Endothelial cell of umbilical vein (primary cell): ENCODE measurements around the gene HOXC12.

Experiments
- CTCF ChIP-seq, 2 donors: IDR thresholded peaks; 1 replicate in 1 of 2; 2 replicates in 1 of 2; pipeline ENCODE4 v1.5.1; 2011; ENCODE audit warnings: low read length in 2 of 2, mild to moderate bottlenecking in 2 of 2, moderate library complexity in 2 of 2, control low read depth in 1 of 2, inconsistent platforms in 1 of 2, low read depth in 1 of 2; ENCODE audit not compliant: insufficient read depth in 1 of 2; ENCODE audit errors: extremely low read depth in 1 of 2
- EZH2 ChIP-seq: IDR thresholded peaks from 2 replicates; pipeline ENCODE4 v1.6.1; 2012; ENCODE audit warnings: borderline replicate concordance, low read depth, mild to moderate bottlenecking, moderate library complexity, low read length, inconsistent platforms; ENCODE audit not compliant: severe bottlenecking
- MYC ChIP-seq: IDR thresholded peaks from one replicate; pipeline ENCODE4 v1.6.1; 2011; ENCODE audit warnings: mild to moderate bottlenecking, low read depth, low read length
- POLR2A ChIP-seq: IDR thresholded peaks from 2 replicates; pipeline ENCODE4 v1.6.1; 2012; ENCODE audit warnings: low read depth, mild to moderate bottlenecking, control low read depth, low read length
- POLR2AphosphoS5 ChIP-seq: IDR thresholded peaks from 2 replicates; pipeline ENCODE4 v1.6.1; 2012; ENCODE audit warnings: low read depth, mild to moderate bottlenecking, control low read depth, low read length, moderate library complexity; ENCODE audit not compliant: insufficient read depth

GRCh38 chr12:53956914-53957536, 2.3 kb downstream of the HOXC12 start:
- TF ChIP-seq POLR2A: no peak
- no peak for TF ChIP-seq CTCF (IDR thresholded peaks at IDR 0.05; ENCODE audit: extremely low read depth in 1 of 2, insufficient read depth in 1 of 2, low read depth in 1 of 2, low read length in 2 of 2)
- no peak for TF ChIP-seq POLR2AphosphoS5
- TF ChIP-seq EZH2: no peak
- TF ChIP-seq MYC: no peak
